ENCODE data around the gene GNLY.

GRCh38 chr2:85716346-85716914 lies 22.3 kb downstream of the GNLY start:
- TF ChIP-seq YY1 (IDR thresholded peaks at IDR 0.05; ENCODE audit: insufficient read depth, insufficient read length) (no peak), ZNF274 (IDR thresholded peaks at IDR 0.05; ENCODE audit: low read depth, low read length) (no peak)

Measured in NT2/D1 (cell line).